ENCODE measurements around the gene TBX4.

- no peak for TF ChIP-seq EP300 (IDR thresholded peaks at IDR 0.05; ENCODE audit: low read depth)
- TF ChIP-seq, protein P1, sequence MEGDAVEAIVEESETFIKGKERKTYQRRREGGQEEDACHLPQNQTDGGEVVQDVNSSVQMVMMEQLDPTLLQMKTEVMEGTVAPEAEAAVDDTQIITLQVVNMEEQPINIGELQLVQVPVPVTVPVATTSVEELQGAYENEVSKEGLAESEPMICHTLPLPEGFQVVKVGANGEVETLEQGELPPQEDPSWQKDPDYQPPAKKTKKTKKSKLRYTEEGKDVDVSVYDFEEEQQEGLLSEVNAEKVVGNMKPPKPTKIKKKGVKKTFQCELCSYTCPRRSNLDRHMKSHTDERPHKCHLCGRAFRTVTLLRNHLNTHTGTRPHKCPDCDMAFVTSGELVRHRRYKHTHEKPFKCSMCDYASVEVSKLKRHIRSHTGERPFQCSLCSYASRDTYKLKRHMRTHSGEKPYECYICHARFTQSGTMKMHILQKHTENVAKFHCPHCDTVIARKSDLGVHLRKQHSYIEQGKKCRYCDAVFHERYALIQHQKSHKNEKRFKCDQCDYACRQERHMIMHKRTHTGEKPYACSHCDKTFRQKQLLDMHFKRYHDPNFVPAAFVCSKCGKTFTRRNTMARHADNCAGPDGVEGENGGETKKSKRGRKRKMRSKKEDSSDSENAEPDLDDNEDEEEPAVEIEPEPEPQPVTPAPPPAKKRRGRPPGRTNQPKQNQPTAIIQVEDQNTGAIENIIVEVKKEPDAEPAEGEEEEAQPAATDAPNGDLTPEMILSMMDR (IDR thresholded peaks at IDR 0.05) = no peak
- no peak for TF ChIP-seq POLR2A (IDR thresholded peaks at IDR 0.05)
Observed at GRCh38 chr17:61487989-61488595, 35.9 kb downstream of the TBX4 start.

Data from transverse colon (tissue), 3 donors.